SK-N-MC (cell line): ENCODE data around the gene IGFL1.

Experiments used
- EZH2 ChIP-seq: fragments of 200-600 bp; sonication (generic); IDR thresholded peaks from one replicate; pipeline ENCODE4 v1.6.1; 2017; ENCODE audit warnings: antibody characterized with exemption
- POLR2AphosphoS5 ChIP-seq: IDR thresholded peaks from 2 replicates; pipeline ENCODE4 v1.6.1; 2012; ENCODE audit warnings: mild to moderate bottlenecking, low read depth, low read length, borderline replicate concordance

DNA sequence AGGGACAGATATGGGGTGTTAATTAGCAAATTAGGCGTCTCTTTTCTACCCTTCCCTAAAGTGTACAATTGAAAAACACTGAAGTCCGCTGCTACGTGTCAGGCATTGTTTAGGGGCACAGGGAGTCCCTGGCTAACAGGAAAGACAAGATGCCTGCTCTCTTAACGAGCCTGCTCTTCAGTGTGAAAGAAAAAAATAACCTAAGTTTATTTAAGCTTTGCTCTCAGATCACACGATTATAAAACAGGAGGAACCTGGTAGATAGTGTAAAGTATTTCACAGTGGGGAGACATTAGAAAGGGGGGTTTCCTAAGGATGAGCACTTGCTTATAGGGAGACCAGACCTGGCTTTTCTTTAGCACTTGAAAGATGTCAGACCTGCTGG is 42.8 kb upstream of the IGFL1 start:
- TF ChIP-seq EZH2: no peak
- TF ChIP-seq POLR2AphosphoS5: no peak
